Measurements from ENCODE around the gene KCNJ15.

The KCNJ15 gene

DNA sequence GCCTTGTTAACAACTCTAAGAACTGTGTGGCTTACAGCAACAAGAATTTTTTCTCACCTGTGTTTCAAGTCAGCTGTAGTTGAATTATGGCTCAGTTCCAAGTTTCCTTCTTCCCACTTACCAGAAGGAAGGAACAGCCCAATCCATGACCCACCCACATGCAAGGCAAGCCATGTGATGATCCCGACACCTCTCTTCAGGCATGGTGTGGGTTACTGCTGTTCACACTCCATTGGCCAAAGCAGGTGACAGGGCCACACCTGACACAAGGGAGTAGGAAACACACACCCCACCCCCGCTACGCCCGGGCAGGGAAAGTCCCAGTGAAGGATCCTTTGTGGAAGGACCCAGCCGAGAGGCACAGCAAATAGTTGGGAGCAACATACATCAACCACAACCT is 36.3 kb downstream of the KCNJ15 start:
- FAIRE-seq (no peak), DNase-seq (ENCODE audit: insufficient read length, low spot score) (no peak)
- TF ChIP-seq PAX5 (IDR thresholded peaks at IDR 0.05; ENCODE audit: insufficient read depth, low read length, severe bottlenecking) (no peak), SPI1 (IDR thresholded peaks at IDR 0.05; ENCODE audit: low read depth, low read length) (no peak), POLR2AphosphoS5 (IDR thresholded peaks at IDR 0.05; ENCODE audit: low read depth, low read length) (no peak), POLR2A (IDR thresholded peaks at IDR 0.05; ENCODE audit: low read depth, low read length) (no peak), POU2F2 (IDR thresholded peaks at IDR 0.05; ENCODE audit: low read depth, low read length) (no peak), TAF1 (IDR thresholded peaks at IDR 0.05; ENCODE audit: low read depth, low read length) (no peak)

DNA sequence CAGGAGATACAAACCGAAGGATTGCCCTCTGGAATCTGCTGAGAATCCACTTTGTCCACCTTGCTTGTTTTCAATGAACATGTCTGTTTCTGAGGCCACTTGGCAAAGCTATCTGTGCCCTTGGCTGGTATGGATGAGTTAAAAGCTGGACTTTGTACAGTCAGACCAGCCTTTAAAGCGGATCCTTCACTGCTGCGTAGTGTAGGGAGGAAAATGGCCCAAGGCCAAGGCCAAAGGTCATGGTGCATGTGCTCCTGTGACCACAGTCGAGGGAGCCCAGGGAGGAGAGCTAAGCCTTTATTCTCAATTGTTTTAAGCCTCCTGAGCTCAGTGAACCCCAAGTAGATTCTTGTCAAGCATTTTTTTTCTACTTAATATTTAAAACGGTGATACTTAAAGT is 37.0 kb downstream of the KCNJ15 start:
- TF ChIP-seq SPI1 (IDR thresholded peaks at IDR 0.05; ENCODE audit: low read depth, low read length) (no peak), TAF1 (IDR thresholded peaks at IDR 0.05; ENCODE audit: low read depth, low read length) (no peak), POLR2A (IDR thresholded peaks at IDR 0.05; ENCODE audit: low read depth, low read length) (no peak), POU2F2 (IDR thresholded peaks at IDR 0.05; ENCODE audit: low read depth, low read length) (no peak), POLR2AphosphoS5 (IDR thresholded peaks at IDR 0.05; ENCODE audit: low read depth, low read length) (no peak), PAX5 (IDR thresholded peaks at IDR 0.05; ENCODE audit: insufficient read depth, low read length, severe bottlenecking) (no peak)
- FAIRE-seq (no peak), DNase-seq (ENCODE audit: insufficient read length, low spot score) (no peak)

DNA sequence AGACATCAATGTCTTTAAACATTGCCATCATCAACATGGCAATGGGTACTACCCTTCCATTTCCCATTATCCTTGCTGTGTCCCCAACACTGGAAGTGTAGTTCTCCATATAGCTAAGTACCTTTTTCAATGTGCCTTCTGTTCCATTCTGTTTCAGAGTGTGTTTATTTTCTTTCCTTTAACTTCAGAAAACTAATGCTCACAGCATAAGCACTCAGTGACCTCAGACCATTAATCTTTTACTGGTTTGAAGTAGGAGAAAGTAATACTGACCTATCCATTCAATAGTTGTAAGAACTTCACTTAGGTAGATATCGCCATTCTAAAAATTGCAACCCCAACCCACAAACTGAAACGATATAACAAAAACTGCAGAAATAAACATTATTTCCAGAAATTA is 37.8 kb downstream of the KCNJ15 start:
- no peak for DNase-seq (ENCODE audit: insufficient read length, low spot score)
- no peak for TF ChIP-seq SPI1 (IDR thresholded peaks at IDR 0.05; ENCODE audit: low read depth, low read length)
- TF ChIP-seq PAX5 (IDR thresholded peaks at IDR 0.05; ENCODE audit: insufficient read depth, low read length, severe bottlenecking), result no peak
- no peak for TF ChIP-seq POU2F2 (IDR thresholded peaks at IDR 0.05; ENCODE audit: low read depth, low read length)
- no peak for TF ChIP-seq POLR2AphosphoS5 (IDR thresholded peaks at IDR 0.05; ENCODE audit: low read depth, low read length)
- no peak for TF ChIP-seq POLR2A (IDR thresholded peaks at IDR 0.05; ENCODE audit: low read depth, low read length)
- no peak for TF ChIP-seq TAF1 (IDR thresholded peaks at IDR 0.05; ENCODE audit: low read depth, low read length)
- FAIRE-seq, result no peak

DNA sequence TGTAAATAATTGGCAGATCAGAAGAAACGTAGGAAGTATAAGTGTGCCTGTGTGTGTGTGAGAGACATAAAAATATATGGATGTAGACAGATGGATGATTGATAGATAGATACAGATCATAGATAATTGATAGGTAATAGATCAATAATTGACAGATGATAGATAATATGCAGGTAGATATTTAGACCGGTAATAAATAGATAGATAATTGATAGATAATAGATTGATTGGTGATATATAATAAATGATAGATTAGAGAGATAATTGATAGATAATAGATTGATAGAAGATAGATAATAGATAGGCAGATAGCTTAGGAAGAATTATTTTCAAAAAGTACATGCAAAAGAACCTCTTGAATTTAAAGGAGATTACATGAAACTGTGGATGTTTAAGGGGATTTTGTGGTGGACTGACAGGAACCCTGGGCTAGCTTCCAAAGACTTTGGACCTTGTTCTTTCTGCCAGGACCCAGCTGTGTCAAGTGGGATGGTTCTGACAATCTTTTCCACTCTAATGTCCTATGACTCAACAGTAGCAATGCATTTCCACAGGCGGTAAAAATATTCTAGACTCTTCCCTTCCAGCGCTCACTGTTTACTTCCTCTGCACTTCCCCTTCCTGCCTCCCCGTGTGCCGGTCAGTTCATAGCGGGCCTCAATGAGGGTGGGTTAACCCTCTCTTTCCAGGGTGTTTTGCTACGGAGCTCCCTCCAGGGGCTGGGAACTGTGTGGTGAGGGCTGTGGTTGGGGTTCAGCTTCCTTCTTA is 39.4 kb downstream of the KCNJ15 start:
- TF ChIP-seq TAF1 (IDR thresholded peaks at IDR 0.05; ENCODE audit: low read depth, low read length) (no peak), SPI1 (IDR thresholded peaks at IDR 0.05; ENCODE audit: low read depth, low read length) (no peak), PAX5 (IDR thresholded peaks at IDR 0.05; ENCODE audit: insufficient read depth, low read length, severe bottlenecking) (no peak), POLR2AphosphoS5 (IDR thresholded peaks at IDR 0.05; ENCODE audit: low read depth, low read length) (no peak), POU2F2 (IDR thresholded peaks at IDR 0.05; ENCODE audit: low read depth, low read length) (no peak), POLR2A (IDR thresholded peaks at IDR 0.05; ENCODE audit: low read depth, low read length) (no peak)
- no peak for DNase-seq (ENCODE audit: insufficient read length, low spot score)
- no peak for FAIRE-seq

DNA sequence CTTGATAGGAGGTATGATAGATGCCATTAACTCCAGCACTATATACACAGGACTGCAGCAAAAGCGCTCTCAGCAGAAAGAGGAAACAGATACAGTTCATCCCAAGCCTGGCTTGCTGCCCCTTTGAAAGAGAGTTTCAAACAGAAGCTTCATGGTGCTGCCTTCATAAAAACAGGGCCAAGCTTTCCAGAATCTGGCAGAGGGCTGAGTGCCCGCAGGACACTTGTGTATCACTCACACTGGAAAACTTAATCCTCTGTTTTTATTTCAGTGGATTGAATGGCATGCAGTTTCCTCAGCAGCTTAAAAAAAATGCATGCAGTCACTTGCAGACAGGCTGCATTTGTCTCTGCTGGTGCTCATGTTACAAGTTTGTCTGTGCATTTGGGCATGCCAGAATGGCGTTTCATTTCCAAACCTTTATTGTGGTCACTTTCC is 40.4 kb downstream of the KCNJ15 start:
- DNase-seq (ENCODE audit: insufficient read length, low spot score), result no peak
- FAIRE-seq, result no peak
- TF ChIP-seq PAX5 (IDR thresholded peaks at IDR 0.05; ENCODE audit: insufficient read depth, low read length, severe bottlenecking) (no peak), POU2F2 (IDR thresholded peaks at IDR 0.05; ENCODE audit: low read depth, low read length) (no peak), POLR2AphosphoS5 (IDR thresholded peaks at IDR 0.05; ENCODE audit: low read depth, low read length) (no peak), TAF1 (IDR thresholded peaks at IDR 0.05; ENCODE audit: low read depth, low read length) (no peak), SPI1 (IDR thresholded peaks at IDR 0.05; ENCODE audit: low read depth, low read length) (no peak), POLR2A (IDR thresholded peaks at IDR 0.05; ENCODE audit: low read depth, low read length) (no peak)

DNA sequence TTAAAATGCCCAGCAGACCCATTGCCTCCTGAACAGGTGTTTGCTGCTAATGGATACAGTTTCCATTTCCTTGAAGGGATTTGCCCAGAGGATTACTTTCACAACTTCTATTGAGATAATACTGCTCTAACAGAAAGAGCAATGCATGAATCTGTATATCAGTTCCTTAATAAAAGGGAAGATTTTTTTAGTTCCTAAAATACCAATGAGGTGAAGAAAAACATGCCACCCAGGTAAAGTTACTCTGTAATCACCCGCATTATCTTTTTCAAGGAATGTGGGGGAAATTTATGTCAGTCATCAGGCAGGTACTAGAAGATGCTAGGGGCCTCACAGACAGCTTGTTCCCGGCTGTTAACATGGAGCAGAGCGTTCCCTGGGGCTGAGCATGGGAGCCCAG is 41.1 kb downstream of the KCNJ15 start:
- DNase-seq (ENCODE audit: insufficient read length, low spot score), result no peak
- no peak for TF ChIP-seq TAF1 (IDR thresholded peaks at IDR 0.05; ENCODE audit: low read depth, low read length)
- no peak for TF ChIP-seq SPI1 (IDR thresholded peaks at IDR 0.05; ENCODE audit: low read depth, low read length)
- no peak for TF ChIP-seq POU2F2 (IDR thresholded peaks at IDR 0.05; ENCODE audit: low read depth, low read length)
- no peak for TF ChIP-seq POLR2A (IDR thresholded peaks at IDR 0.05; ENCODE audit: low read depth, low read length)
- no peak for TF ChIP-seq PAX5 (IDR thresholded peaks at IDR 0.05; ENCODE audit: insufficient read depth, low read length, severe bottlenecking)
- TF ChIP-seq POLR2AphosphoS5 (IDR thresholded peaks at IDR 0.05; ENCODE audit: low read depth, low read length), result no peak
- no peak for FAIRE-seq

DNA sequence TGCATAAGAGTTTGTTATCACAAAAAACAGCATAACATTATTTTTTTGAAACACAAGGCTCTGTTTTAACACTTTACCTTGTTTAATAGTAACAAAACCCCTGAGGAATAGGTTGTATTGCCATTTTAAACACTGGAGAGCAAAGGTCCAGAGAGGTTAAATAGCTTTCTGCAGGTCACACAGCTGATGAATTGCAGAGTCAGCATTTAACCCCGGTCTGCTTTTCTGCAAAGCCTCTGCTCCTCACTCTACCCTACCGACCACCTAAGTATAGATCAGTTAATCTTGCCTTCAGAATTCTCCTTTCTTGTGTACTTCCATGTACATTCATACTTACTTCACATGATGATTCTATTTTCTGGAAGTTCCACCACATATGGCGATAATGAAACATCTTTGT is 42.0 kb downstream of the KCNJ15 start:
- DNase-seq (ENCODE audit: insufficient read length, low spot score) (no peak), FAIRE-seq (no peak)
- no peak for TF ChIP-seq POU2F2 (IDR thresholded peaks at IDR 0.05; ENCODE audit: low read depth, low read length)
- TF ChIP-seq TAF1 (IDR thresholded peaks at IDR 0.05; ENCODE audit: low read depth, low read length), result no peak
- TF ChIP-seq POLR2A (IDR thresholded peaks at IDR 0.05; ENCODE audit: low read depth, low read length), result no peak
- no peak for TF ChIP-seq POLR2AphosphoS5 (IDR thresholded peaks at IDR 0.05; ENCODE audit: low read depth, low read length)
- TF ChIP-seq PAX5 (IDR thresholded peaks at IDR 0.05; ENCODE audit: insufficient read depth, low read length, severe bottlenecking), result no peak
- no peak for TF ChIP-seq SPI1 (IDR thresholded peaks at IDR 0.05; ENCODE audit: low read depth, low read length)

DNA sequence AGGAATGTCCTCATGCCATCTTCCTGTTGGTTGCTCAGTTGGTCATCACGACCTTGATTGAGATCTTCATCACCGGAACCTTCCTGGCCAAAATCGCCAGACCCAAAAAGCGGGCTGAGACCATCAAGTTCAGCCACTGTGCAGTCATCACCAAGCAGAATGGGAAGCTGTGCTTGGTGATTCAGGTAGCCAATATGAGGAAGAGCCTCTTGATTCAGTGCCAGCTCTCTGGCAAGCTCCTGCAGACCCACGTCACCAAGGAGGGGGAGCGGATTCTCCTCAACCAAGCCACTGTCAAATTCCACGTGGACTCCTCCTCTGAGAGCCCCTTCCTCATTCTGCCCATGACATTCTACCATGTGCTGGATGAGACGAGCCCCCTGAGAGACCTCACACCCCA is 42.9 kb downstream of the KCNJ15 start:
- DNase-seq (ENCODE audit: insufficient read length, low spot score) (no peak), FAIRE-seq (no peak)
- TF ChIP-seq POLR2A (IDR thresholded peaks at IDR 0.05; ENCODE audit: low read depth, low read length) (no peak), PAX5 (IDR thresholded peaks at IDR 0.05; ENCODE audit: insufficient read depth, low read length, severe bottlenecking) (no peak), POLR2AphosphoS5 (IDR thresholded peaks at IDR 0.05; ENCODE audit: low read depth, low read length) (no peak), TAF1 (IDR thresholded peaks at IDR 0.05; ENCODE audit: low read depth, low read length) (no peak), POU2F2 (IDR thresholded peaks at IDR 0.05; ENCODE audit: low read depth, low read length) (no peak)

DNA sequence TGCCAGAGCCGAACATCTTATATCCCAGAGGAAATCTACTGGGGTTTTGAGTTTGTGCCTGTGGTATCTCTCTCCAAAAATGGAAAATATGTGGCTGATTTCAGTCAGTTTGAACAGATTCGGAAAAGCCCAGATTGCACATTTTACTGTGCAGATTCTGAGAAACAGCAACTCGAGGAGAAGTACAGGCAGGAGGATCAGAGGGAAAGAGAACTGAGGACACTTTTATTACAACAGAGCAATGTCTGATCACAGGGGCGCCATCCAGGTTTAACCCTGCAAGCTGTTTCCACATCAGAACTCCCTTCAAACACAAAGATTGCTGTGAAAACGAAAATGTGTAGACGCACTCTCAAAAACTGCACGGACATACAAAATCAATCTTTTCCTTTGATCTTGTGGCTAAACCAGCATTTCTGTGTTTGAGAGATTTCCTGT is 43.4 kb downstream of the KCNJ15 start:
- no peak for FAIRE-seq

More for the DNA sequence above, 43.4 kb downstream of the KCNJ15 start:
- DNase-seq (ENCODE audit: insufficient read length, low spot score), result no peak
- no peak for TF ChIP-seq TAF1 (IDR thresholded peaks at IDR 0.05; ENCODE audit: low read depth, low read length)
- TF ChIP-seq POLR2A (IDR thresholded peaks at IDR 0.05; ENCODE audit: low read depth, low read length), result no peak
- TF ChIP-seq PAX5 (IDR thresholded peaks at IDR 0.05; ENCODE audit: insufficient read depth, low read length, severe bottlenecking), result no peak
- TF ChIP-seq SPI1 (IDR thresholded peaks at IDR 0.05; ENCODE audit: low read depth, low read length), result no peak
- TF ChIP-seq POLR2AphosphoS5 (IDR thresholded peaks at IDR 0.05; ENCODE audit: low read depth, low read length), result no peak
- no peak for TF ChIP-seq POU2F2 (IDR thresholded peaks at IDR 0.05; ENCODE audit: low read depth, low read length)

Data from GM12891 (cell line).